Measurements from ENCODE around the gene RHOXF1. TPM values are rescaled to one million over a fixed set of nuclear protein-coding genes. Genes with fewer than 3 reads are reported as not detected.
"Not testable (repeated sequence)": the region's sequence is repeated elsewhere in the genome, so short reads cannot be mapped to it uniquely, and the experiment has no call there.

Gene RHOXF1
- polyA plus RNA-seq, 4 donors, result 0.86 to 2.4 (median 1.7) TPM; not detected in 1

DNA sequence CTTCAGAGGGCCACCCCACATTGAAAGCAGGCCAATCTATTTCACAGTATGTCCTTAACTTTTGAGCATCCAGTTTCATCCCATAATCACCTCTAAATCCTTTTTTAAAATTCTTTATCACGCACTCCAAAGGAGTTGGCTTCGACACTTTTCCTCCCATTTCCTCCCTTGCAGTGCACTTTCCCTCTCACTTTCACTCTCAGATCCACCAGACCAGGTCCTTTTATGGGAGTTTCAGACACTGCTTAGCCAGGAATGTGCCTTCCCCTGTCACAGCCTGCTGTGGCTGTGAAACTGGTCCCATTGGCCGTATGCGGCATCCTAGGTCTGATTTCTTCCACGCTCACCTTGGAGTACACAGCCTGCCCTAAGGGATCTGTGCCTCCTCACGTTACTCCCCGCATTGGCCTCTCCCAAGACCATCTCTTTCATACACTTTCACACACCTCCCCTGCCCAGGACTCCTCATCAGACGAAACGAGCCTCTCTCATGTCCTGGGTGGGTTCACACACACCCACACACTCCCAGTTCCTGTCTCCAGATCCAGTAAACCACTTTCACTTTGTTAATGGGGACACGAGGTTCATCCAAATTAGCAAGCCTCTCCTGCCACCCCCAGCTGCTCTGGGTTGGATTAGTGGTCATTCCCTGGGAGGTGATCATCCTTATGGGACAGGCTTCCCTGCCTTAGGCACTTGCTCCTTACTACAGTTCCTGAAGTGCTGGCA is 28.3 kb downstream of the RHOXF1 start:
- no peak for DNase-seq (ENCODE audit: low read depth in 4 of 4, low spot score in 3 of 4)

DNA sequence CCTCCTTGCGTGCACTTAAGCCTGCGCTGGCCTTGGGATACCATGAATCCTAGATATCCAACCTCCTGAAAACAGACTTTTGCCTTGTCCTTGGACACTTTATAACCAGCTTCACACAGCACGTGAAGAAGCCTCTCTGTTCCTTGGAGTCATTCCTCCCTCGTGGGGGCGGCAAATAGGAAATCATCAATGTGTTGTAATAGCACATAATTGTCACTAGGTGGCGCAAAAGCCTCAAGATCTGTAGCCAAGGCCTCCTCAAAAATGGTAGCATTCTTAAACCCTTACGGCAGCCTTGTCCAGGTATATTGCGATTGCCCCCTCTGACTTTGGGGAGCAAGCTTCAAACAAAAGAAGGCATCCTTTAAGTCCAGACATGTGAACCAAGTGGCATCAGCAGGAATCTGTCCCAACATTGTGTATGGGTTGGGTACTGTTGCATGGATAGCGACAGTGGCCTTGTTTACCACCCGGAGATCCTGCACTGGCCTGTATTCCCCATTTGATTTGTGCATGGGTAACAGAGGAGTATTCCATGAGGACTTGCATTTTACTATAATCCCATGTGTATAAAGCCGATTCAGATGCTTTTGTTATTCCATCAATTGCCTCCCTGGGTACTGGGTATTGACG is 30.0 kb downstream of the RHOXF1 start:
- not testable (repeated sequence) for DNase-seq (ENCODE audit: low read depth in 4 of 4, low spot score in 3 of 4)

DNA sequence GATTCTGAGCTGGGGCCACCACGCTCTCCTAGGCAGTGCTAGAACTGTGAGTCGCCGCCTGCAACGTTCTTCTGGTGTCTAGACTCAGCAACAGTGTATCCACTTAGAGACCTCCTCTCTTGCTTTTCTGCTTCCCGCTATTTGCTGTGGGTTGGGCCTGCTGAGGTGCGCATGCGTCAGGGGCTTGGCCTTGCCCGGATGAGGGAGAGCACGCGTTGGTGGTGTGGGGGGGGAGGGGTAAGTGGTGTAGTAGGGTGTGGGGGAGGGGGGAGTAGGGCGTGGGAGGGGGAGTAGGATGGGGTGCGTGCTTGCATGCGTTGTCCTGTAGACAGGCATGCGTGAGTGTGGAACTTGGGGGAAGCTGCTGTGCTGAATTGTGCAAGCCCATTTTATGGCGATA is 38.1 kb downstream of the RHOXF1 start, which contains the start of gene RHOXF2B:
Gene RHOXF2B, minus strand, starts transcription at position 101 of the 400 bp plus-strand sequence. CDS start 138 bp downstream, outside the sequence.
- DNase-seq (ENCODE audit: low read depth in 4 of 4, low spot score in 3 of 4), result not testable (repeated sequence)

DNA sequence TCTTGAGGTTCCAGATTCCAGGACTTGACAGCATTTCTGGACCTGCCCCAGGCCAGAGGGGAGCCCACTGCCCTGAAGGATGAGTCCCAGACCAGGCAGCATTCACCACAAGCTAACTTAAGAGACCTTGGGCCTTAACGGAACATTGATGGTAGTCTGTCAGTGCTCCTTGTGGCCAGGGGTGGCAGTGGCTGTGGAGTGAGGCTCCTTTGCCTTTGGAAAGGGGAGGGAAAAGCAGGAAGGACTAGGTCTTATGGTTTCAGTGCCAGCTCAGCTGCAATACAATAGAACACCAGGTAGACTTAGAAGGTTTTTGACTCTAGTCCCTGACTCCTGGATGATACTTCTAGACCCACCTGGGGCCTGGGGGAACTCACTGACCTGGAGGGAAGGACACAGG is 49.5 kb downstream of the RHOXF1 start:
- not testable (repeated sequence) for DNase-seq (ENCODE audit: low read depth in 4 of 4, low spot score in 3 of 4)

Other genes starting within 250 kb of the RHOXF1 start
- gene RNF113A, start 244.2 kb downstream of the RHOXF1 start, polyA plus RNA-seq (ENCODE audit: insufficient read length in 4 of 4), result 10 to 100 TPM in 3 of 4 donors, 1 to 10 TPM in 1; 8.8 to 11.5 (median 10.7) TPM
- gene NDUFA1, start 244.1 kb downstream of the RHOXF1 start, polyA plus RNA-seq (ENCODE audit: insufficient read length in 4 of 4), result 100 to 1,000 TPM in 3 of 4 donors, 10 to 100 TPM in 1; 89.3 to 148 (median 135) TPM
- under 1 TPM in 2 of 4 donors, not detected in 2; 0.42 to 0.76 TPM for gene AKAP14, start 220.0 kb downstream of the RHOXF1 start, polyA plus RNA-seq (ENCODE audit: insufficient read length in 4 of 4)
- 10 to 100 TPM; 10.6 to 16.4 (median 14.7) TPM for gene NKAP, start 172.2 kb downstream of the RHOXF1 start, polyA plus RNA-seq (ENCODE audit: insufficient read length in 4 of 4)
- gene RHOXF2B, start 38.2 kb downstream of the RHOXF1 start, polyA plus RNA-seq (ENCODE audit: insufficient read length in 4 of 4), result under 1 TPM in 1 of 4 donors, not detected in 3; 0.14 TPM
- under 1 TPM in 2 of 4 donors, not detected in 2; 0.04 to 0.83 TPM for gene RHOXF2, start 42.7 kb upstream of the RHOXF1 start, polyA plus RNA-seq (ENCODE audit: insufficient read length in 4 of 4)
- 10 to 100 TPM; 20.7 to 35.3 (median 25.0) TPM for gene ZBTB33, start 134.9 kb upstream of the RHOXF1 start, polyA plus RNA-seq (ENCODE audit: insufficient read length in 4 of 4)
- 10 to 100 TPM in 1 of 4 donors, 1 to 10 TPM in 1, under 1 TPM in 2; 0.49 to 13.5 (median 0.88) TPM for gene TMEM255A, start 195.5 kb upstream of the RHOXF1 start, polyA plus RNA-seq (ENCODE audit: insufficient read length in 4 of 4)
- under 1 TPM in 3 of 4 donors, not detected in 1; 0.04 to 0.10 (median 0.05) TPM for gene ATP1B4, start 246.2 kb upstream of the RHOXF1 start, polyA plus RNA-seq (ENCODE audit: insufficient read length in 4 of 4)